Mesenteric fat pad (tissue), 1 donor: ENCODE measurements around the gene SNX14. TPM values are rescaled to one million over a fixed set of nuclear protein-coding genes. Genes with fewer than 3 reads are reported as not detected.

Experiments
- DNase-seq: peaks from one replicate; pipeline ENCODE4 v3.0.0-alpha.2; 2020; ENCODE audit warnings: low spot score
- total RNA-seq: library from RNA; stranded (reverse); fragmentation: NEBNext Ultra II Directional; extraction: Animal tissue kit (Norgen Biotek cat#: 25700); gene quantifications from one replicate; pipeline ENCODE4 v1.2.1, GENCODE V29; 2021
- donor health status: DM: yes; HTN: yes; CAD: no.

The SNX14 gene
- total RNA-seq, 1 donor from 2014 or later = 57.2 TPM

DNA sequence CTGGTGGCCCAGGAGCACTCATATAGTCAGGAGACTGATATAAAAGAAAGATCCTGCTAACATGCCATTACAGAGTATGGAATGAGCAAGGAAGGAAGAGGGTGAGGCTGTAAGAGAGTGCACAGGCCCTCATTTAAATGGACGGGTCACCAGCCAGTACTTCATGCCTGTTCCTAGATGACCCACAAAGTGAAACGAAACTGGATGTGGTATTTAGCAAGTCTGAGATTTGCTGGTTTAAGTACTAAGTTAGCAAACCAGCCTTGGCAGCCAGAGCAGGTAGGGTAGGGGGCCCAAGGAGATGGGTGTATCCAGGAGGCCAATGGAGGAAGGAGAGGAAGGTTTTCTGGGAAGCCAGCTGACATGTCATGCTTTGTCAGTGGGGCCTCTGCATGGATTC lies 127.9 kb downstream of the SNX14 start:
- no peak for DNase-seq

DNA sequence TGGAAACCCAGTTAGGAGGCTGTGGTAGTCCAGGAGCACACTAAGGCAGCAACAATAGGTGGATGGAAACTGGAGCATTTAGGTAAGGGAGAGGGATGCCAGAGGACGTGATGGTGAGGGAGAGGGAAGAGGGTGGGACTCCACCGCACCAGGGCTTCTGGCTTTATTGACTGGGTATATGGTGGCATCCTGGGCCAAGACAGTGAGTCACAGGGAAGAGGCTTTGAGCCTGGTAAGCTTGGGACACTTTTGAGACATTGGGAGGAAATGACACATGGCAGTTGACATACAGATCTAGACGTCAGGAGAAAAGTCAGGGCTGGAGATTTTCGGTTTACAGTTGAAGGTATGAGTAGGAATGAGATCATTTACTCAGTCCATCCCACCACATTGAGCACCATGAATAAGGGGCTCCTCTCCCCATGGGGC lies 128.9 kb downstream of the SNX14 start:
- DNase-seq = no peak

DNA sequence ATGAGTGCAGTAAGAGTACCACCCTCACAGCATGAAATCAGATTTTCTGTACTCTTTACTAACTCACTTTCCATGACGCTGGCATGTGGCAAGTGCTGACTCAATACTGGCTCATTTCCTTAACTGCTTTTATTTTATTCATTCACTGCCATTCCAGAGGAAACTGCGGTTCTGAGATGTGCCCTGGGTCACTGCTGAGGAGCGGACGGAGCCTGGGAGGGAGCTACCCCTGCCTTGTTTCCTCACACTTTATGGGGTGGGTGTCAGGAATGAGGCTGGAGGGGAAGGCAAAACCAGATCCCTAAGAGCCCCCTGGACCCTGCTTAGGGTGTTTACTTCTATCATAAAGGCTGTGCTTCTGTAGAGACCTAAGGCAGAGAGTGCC lies 129.4 kb downstream of the SNX14 start:
- DNase-seq = no peak

DNA sequence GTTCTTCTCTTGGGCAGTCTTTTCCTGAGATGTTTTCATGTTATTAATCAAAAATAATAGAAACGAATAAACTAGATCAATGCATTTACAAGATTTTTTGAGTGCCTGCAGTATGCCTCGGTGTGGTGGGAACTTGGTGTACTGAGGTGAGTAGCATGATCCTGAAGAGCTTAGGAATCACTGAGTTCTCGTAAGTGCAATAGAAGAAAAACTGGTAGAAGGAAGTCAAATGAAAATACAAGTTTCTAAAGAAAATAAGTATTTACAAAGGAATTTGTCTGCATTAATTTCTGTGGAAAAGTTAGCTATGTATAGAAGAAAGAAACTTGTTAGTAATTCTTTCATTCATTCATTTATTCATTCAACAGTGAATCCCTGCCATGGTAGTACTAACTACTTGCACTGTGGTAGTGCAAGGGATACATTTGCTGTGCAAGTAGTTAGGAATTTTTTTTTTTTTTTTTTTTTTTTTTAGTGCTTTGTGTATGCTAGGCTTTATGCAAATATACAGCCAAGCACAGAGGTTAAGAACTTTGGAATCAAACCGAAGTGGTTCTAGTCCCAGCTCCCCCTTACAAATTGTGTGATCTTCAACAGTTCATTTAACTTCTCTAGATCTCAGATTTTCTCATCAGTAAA lies 129.9 kb downstream of the SNX14 start:
- DNase-seq = no peak

DNA sequence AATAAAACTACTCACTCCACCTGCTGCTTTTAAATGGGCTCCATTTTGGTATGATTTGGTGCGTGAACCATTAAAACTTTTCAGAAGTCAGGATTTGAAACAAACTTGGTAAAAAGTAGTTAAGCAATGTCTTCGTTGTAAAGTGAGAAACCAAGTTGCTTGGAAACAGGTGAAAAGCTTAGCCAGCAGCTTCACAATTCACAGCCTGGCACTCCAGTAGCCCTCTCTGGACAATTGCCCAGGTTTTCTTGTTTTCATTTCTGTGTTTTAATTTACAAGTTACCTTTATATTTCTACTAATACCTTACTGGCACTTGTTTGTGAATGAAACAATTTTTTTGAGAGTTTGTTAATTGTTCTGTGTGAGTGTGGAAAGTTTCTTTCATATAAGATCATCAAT lies 131.0 kb downstream of the SNX14 start:
- no peak for DNase-seq

DNA sequence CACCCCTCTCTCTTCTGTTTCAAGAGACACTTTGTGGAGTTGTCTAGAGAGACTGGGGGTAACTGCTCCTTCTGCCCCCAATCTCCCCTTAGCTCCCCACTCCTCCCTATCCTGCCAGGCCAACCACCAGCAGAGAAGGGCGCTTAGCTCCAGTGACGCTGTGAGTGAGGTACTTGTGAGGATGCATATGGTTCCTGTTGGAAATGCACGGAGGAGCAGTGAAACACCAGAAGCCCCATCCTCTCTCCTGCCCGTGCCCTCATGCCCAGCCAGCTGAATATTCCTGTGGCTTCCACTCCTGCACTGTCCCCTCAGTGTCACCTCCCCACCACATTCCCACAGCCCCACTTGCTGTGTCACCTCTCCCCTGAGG lies 131.9 kb downstream of the SNX14 start:
- no peak for DNase-seq

DNA sequence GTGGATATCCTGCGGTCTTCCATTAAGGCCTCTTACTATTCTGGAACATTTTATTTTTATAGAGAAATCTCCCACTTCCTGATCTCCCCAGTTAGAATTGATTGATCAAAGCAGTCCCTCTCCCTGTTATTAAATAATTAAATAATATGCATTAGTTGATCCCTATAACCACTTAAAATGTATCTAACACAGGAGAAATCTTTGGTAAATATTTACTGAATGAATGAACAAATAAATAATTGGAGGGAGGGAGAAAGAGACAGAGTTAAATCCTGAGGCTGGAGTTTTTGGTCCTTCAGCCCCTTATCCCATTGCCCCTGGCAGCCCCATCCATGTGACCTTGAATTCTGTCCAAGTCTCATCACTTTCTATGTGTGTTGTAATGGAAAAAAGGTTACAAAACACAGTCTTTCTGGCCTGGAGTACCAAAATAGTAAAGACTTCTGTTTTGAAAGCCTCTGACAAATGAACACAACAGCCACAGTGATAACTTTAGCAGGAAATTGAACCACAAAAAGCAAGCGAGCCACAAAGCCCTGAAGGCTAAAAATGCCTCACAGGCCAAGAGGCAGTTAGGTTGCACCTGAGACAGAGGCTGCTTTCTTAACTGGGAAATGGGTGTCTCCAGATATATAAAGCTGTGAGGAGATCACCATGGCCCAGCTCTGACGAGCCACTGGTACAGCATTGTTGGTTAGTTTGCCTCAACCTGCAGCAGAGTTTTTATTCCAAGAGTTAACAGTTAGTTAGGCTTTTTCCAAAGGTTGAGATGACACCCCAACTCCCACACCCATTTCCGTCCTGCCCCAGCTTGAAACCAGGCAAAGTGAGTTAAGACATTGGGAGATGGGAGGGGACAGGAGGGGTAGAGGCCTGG lies 132.5 kb downstream of the SNX14 start:
- DNase-seq = no peak

DNA sequence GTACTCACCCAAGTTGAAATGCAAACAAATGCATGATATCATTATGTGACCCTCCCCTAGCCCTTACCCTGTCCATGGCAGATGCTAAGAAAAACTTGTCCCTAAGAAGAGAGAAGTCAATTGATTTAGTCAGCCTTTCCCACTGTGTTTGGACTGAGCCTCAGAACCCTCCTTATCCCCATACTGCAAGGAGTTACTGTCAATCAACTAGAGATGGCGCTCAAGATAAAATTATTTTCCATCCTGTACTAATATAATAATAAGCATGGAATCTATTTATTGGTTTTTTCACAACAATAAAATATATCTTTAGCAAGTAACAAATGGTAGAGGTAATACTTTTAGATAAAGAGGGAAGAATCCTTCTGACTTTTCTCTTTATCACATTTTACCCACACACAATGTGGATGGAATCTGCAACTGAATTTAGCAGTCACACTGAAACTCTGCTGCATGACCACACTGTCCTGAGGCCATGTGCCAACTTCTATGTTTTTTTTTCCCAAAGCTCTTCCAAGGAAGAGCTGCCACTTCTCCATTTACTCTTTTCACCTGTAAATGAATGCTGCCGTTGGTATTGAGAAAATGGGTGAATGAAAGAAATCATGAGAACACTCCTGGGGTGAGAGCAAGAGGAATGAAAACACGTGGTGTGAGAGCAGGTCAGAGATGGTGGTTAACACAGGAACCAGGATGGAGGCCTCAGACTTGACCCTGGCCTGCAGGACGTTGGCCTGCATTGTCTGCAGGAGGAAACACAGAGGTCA lies 133.3 kb downstream of the SNX14 start:
- DNase-seq = no peak

DNA sequence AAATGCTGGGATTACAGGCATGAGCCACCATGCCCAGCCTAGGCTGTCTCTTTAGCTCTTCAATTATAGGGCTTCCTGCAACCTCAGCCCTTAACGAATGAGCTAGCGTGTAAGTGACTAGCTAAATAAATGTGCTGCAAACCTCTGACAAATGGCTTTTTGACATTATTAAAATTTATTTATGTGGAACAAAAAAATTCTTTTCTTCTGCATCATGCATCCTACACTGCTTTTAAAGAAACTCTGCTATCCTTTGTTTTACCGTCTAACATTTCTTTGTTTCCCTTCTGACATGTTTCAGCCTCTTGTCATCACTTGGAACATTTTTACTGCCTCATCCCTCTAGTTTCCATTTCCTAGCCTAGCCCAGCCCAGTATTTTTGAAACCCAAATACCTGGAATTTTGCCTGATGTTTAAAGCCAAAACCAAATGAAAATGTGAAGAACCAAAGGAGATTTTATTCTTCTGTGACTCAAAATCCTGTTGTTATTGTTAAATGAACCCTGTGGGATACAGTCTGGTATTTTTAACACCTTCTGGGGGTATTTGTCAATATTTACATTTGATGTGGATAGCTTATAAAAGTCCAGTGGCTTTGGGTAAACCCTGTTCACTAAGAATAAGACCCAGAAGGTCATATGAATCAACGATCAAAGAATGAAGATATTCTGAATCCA lies 134.3 kb downstream of the SNX14 start:
- DNase-seq = no peak

DNA sequence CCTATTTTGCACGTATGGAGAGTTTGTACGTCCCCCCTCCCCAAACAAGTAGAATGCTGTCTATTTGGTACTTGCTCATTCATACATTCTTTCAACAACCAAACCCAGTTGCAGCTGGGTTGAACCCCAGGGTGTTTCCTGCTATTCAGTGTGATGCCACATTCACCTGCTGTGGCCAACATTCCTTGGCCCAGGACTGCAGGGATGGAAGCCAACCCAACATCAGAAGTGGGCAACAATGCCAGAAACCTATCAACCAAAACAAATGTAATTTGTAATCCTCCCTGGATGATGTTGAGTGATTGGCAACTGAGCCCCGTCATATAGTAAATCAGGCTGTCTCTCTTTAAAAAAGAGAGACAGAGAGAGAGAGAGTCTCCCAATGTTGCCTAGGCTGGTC lies 134.9 kb downstream of the SNX14 start:
- no peak for DNase-seq

DNA sequence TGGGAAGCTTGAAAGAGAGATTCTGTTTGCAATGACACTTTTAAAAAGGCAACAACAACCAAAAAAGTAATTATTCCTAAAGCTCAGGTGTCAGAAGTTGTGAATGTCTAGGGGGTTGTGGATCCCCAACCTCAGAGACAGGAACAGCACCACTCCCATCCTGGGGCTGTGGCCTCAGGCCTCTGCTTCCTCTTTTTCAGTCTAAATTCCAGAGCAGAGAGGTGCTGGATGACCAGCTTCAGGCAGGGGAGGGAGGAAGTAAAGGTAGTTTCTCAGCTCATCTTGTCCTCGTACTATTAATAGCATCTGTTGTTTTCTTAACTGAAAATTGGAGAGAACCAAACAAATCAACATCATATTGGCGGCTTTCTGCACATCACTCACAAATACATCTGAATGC lies 135.5 kb downstream of the SNX14 start:
- DNase-seq = no peak

DNA sequence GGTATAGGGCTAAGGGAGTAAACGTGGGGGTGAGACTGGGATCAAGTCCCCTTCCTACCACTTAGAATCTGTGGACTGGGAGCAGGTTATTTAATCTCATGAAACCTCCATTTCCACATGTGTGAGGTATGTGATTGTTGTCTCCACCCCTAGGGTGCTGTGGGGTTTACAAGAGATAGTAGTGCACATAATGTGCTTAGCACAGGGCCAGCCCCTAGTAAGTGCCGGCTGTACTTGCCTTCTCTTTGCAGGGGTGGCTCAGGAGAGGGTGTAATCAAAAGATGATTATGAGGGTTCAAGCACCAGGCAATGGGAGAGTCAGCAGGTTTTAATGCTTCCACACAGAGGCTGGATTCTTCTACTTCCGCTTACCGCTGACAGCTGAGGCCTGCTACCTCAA lies 136.9 kb downstream of the SNX14 start:
- no peak for DNase-seq

Other genes with a start within 250 kb of the SNX14 start
- 35.4 TPM for gene NT5E, start 143.8 kb downstream of the SNX14 start, total RNA-seq
- gene SYNCRIP, start 49.0 kb upstream of the SNX14 start, total RNA-seq = 98.4 TPM